ENCODE data around the gene ZBTB16.

The ZBTB16 gene

DNA sequence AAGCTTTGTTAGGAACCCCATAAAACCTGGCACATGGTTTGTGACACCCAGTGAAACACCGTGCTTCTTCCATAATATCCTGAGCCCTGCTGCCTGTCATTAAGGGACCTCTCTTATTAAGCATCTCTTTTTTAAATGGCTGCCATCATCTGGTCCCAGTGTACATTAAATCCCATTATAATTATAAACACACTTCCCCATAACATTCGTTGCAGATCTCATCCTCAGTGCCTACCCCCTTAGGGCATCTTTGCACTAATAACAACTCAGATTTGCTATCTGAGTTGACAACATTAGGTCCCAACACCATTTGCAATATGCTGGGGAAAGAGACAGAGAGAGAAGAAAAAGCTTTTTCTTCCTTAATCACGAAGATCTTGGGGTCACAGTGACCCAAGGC lies 4.7 kb upstream of the ZBTB16 start:
- H3K36me3 Mint-ChIP-seq (ENCODE audit: low read depth), result no peaks in the 10 kb centered on the region
- H3K4me1 Mint-ChIP-seq, result peaks cover 46% of the 10 kb centered on the region
- H3K27me3 Mint-ChIP-seq (ENCODE audit: low read depth, poor library complexity), result peaks cover 12% of the 10 kb centered on the region
- H3K9me3 Mint-ChIP-seq, result no peaks in the 10 kb centered on the region
- TF ChIP-seq, protein P1, sequence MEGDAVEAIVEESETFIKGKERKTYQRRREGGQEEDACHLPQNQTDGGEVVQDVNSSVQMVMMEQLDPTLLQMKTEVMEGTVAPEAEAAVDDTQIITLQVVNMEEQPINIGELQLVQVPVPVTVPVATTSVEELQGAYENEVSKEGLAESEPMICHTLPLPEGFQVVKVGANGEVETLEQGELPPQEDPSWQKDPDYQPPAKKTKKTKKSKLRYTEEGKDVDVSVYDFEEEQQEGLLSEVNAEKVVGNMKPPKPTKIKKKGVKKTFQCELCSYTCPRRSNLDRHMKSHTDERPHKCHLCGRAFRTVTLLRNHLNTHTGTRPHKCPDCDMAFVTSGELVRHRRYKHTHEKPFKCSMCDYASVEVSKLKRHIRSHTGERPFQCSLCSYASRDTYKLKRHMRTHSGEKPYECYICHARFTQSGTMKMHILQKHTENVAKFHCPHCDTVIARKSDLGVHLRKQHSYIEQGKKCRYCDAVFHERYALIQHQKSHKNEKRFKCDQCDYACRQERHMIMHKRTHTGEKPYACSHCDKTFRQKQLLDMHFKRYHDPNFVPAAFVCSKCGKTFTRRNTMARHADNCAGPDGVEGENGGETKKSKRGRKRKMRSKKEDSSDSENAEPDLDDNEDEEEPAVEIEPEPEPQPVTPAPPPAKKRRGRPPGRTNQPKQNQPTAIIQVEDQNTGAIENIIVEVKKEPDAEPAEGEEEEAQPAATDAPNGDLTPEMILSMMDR (IDR thresholded peaks at IDR 0.05), result no peak
- H3K4me3 Mint-ChIP-seq, result no peak overlapping the region
- DNase-seq, result no peak
- H3K27ac Mint-ChIP-seq, result no peak overlapping the region

DNA sequence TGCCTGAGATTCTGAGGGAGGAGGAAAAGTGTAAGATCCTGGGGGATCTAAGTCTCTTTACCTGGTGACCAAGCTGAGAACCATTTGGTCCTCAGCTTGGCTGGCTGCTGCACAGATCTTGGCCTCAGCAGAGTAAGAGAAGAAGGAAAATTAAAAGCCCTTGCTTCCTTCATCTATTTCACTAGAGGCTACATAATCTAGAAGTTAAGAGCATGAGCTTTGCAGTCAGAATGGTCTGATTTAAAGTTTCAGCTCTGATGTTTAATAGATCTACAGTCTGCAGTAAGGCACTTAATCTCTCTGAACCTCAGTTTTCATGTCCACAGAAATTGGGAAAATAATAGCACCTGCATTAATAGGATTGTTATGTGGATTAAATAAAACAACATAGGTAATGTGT lies 3.1 kb upstream of the ZBTB16 start:
- H3K36me3 Mint-ChIP-seq (ENCODE audit: low read depth), result no peaks in the 10 kb centered on the region

DNA sequence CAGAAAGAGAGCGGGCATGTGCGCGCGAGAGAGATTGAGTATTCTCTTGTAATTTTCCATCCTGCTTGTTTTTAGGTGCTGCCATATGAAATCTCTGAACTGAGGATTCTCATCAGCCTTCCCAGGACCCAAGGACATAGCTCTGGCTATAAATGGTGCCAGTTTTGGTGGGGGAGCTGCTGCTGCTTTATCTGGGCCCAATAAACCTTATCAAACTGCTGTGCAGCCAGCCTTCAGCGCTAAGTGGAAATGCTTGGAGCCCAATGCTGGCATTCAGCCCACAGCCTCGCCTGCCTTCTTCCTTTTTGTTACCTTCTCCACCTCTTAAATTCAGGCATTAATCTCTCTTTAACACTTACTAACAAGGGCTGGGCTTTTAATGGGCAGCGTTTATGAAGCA lies 2.4 kb upstream of the ZBTB16 start:
- no peaks in the 10 kb centered on the region for H3K36me3 Mint-ChIP-seq (ENCODE audit: low read depth)
- no peak for DNase-seq
- TF ChIP-seq, protein P1 (IDR thresholded peaks at IDR 0.05), result no peak
- no peak overlapping the region for H3K4me3 Mint-ChIP-seq
- peaks cover 42% of the 10 kb centered on the region for H3K4me1 Mint-ChIP-seq
- no peak overlapping the region for H3K27ac Mint-ChIP-seq
- no peaks in the 10 kb centered on the region for H3K9me3 Mint-ChIP-seq
- peaks cover 12% of the 10 kb centered on the region for H3K27me3 Mint-ChIP-seq (ENCODE audit: low read depth, poor library complexity)

More for the DNA sequence above, 3.1 kb upstream of the ZBTB16 start:
- Mint-ChIP-seq H3K27me3 (ENCODE audit: low read depth, poor library complexity) (peaks cover 12% of the 10 kb centered on the region), H3K9me3 (no peaks in the 10 kb centered on the region), H3K4me1 (peaks cover 38% of the 10 kb centered on the region), H3K27ac (no peak overlapping the region), H3K4me3 (no peak overlapping the region)
- no peak for DNase-seq
- TF ChIP-seq, protein P1 (IDR thresholded peaks at IDR 0.05), result no peak

DNA sequence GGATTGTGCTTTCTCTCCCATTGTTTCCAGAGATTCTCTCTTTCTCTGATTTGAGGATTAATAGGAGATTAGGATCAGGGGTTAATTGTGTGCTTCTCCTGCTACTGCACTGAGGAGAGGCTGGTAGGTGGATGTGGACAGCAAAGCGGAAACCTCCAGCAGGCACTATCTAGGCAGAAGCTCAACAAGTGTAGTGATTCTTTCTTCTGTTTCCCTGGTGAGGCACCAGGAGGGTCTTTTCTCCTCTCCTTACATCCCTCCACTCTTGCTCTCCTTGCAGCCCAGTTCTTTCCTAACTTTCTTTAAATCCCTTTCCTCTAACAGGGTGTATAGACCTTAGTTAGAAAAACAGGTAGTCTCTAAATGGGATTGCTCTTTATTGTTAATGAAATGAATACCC lies 1.9 kb upstream of the ZBTB16 start:
- TF ChIP-seq, protein P1 (IDR thresholded peaks at IDR 0.05), result no peak
- Mint-ChIP-seq H3K4me3 (no peak overlapping the region), H3K27me3 (ENCODE audit: low read depth, poor library complexity) (peaks cover 12% of the 10 kb centered on the region), H3K27ac (no peak overlapping the region), H3K36me3 (ENCODE audit: low read depth) (no peaks in the 10 kb centered on the region), H3K4me1 (peaks cover 44% of the 10 kb centered on the region), H3K9me3 (no peaks in the 10 kb centered on the region)
- DNase-seq, result no peak

DNA sequence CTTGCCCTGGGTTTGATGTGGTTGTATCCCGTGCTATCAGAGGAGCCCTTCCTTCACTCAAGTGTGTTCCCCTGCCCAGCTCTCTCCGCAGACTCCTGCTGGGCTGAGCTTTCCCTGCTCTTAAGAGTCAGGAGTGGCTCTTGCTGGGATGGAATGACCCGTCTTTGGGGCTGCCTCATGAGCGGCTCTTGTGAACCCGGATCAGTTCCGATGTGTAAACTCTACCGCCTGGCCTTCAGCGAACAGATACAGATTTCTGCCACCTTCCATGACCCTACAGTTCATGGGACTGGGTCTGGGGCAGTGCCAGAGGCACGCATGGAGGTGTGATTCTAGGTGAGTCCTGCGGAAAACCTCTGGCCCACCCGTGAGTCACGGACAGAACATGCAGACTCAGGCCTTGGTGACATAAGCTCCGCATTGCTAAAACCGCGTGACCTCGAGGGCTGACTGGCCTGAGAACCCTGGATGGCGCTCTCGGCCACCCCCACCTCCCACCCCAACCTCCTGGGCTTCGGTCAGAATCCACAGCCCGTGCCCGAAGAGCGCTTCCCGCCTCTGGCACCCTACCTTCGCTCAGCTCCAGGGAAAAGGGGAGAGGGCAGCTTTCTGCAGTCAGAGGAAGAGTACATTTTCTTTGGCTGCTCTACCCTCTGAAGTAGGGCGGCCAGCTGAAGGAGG lies 1.3 kb upstream of the ZBTB16 start:
- Mint-ChIP-seq H3K9me3 (no peaks in the 10 kb centered on the region), H3K4me3 (peak overlapping the region; percentile 93), H3K36me3 (ENCODE audit: low read depth) (peaks cover under 1% of the 10 kb centered on the region), H3K4me1 (peaks cover 49% of the 10 kb centered on the region), H3K27me3 (ENCODE audit: low read depth, poor library complexity) (peaks cover 12% of the 10 kb centered on the region), H3K27ac (no peak overlapping the region)
- TF ChIP-seq, protein P1 (IDR thresholded peaks at IDR 0.05), result no peak
- peak; percentile 38 for DNase-seq

DNA sequence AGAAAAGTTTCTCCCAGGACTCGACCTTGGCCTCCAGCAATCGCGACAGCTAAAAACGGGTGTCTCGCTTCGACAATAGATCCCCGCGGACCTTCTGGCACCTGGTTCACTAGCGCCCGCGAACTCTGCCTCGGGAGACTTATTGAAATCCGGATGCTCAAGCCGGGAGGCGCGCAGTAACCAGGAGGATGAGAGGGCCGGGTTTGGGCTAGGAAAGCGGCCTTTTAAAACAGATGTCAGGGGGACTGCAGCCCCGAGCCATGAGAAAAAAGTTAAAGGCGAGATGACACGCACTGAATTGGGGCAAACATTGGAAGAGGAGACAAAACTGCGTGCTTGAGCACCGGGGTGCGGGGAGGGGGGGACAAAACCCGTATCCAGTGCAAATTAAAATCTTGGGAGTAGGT lies 637 bp upstream of the ZBTB16 start:
- H3K36me3 Mint-ChIP-seq (ENCODE audit: low read depth), result peaks cover 6% of the 10 kb centered on the region
- H3K27ac Mint-ChIP-seq, result no peak overlapping the region
- H3K9me3 Mint-ChIP-seq, result no peaks in the 10 kb centered on the region
- peaks cover 54% of the 10 kb centered on the region for H3K4me1 Mint-ChIP-seq
- H3K27me3 Mint-ChIP-seq (ENCODE audit: low read depth, poor library complexity), result peaks cover 12% of the 10 kb centered on the region
- H3K4me3 Mint-ChIP-seq, result peak overlapping the region; percentile 93
- DNase-seq, result peak; percentile 34
- TF ChIP-seq, protein P1 (IDR thresholded peaks at IDR 0.05), result no peak
